CD4-positive, alpha-beta T cell (primary cell): ENCODE data around the gene SRMS. TPM values are rescaled to one million over a fixed set of nuclear protein-coding genes. Genes with fewer than 3 reads are reported as not detected.

ENCODE experiments used
- ATAC-seq: fragments of 200-7000 bp; cut with Tn5 transposase; one replicate; pipeline ENCODE4 v1.10.0; 2022; ENCODE audit warnings: mild to moderate bottlenecking; ENCODE audit not compliant: poor library complexity
- CTCF ChIA-PET: fragments of 350-600 bp; sonication (Branson Sonifier 250); formaldehyde crosslinking; loops from one replicate; lab custom pipeline; 2021; ENCODE audit warnings: antibody characterized with exemption, inconsistent platforms; lab: Charles Lee
- POLR2A ChIA-PET: fragments of 350-600 bp; sonication (Branson Sonifier 250); formaldehyde crosslinking; loops from one replicate; lab custom pipeline; 2021; ENCODE audit warnings: antibody characterized with exemption, inconsistent platforms; lab: Charles Lee
- DNase-seq, 14 experiments: peaks; one replicate each; pipeline ENCODE4 v3.0.0-alpha.2; 2013 to 2020; ENCODE audit warnings: mixed read lengths in 2 of 14
- H3K27ac ChIP-seq, 2 donors: one replicate each; pipeline versions ENCODE4 v1.5.1 to v1.7.0; 2013; ENCODE audit warnings: low read length in 2 of 2, low read depth in 1 of 2, mild to moderate bottlenecking in 1 of 2
- H3K27me3 ChIP-seq, 2 experiments: 1 replicate in 1 of 2; 2 replicates in 1 of 2; pipeline versions ENCODE4 v1.6.1 to v1.7.0; 2013; ENCODE audit warnings: low read length in 2 of 2, control low read depth in 1 of 2, mild to moderate bottlenecking in 1 of 2, moderate library complexity in 1 of 2; ENCODE audit not compliant: insufficient read depth in 2 of 2, control insufficient read depth in 1 of 2
- H3K36me3 ChIP-seq: one replicate; pipeline ENCODE4 v1.6.1; 2013; ENCODE audit warnings: low read length, control low read depth; ENCODE audit not compliant: insufficient read depth
- H3K4me1 ChIP-seq: one replicate; pipeline ENCODE4 v1.6.1; 2013; ENCODE audit warnings: low read length, control low read depth; ENCODE audit not compliant: insufficient read depth
- H3K4me3 ChIP-seq: one replicate; pipeline ENCODE4 v1.5.1; 2013; ENCODE audit warnings: mild to moderate bottlenecking, low read length, moderate library complexity
- H3K9me3 ChIP-seq, 2 experiments: 1 replicate in 1 of 2; 2 replicates in 1 of 2; pipeline versions ENCODE4 v1.6.1 to v1.7.0; 2013; ENCODE audit warnings: low read length in 2 of 2, mild to moderate bottlenecking in 2 of 2, control low read depth in 1 of 2, moderate library complexity in 1 of 2; ENCODE audit not compliant: control insufficient read depth in 1 of 2, insufficient read depth in 1 of 2
- H3K27ac Mint-ChIP-seq: one replicate; pipeline ENCODE4 v1.8.0; 2020; ENCODE audit warnings: mixed read lengths
- H3K27me3 Mint-ChIP-seq: one replicate; pipeline ENCODE4 v1.8.0; 2021; ENCODE audit warnings: mixed read lengths
- H3K36me3 Mint-ChIP-seq: one replicate; pipeline ENCODE4 v1.8.0; 2021; ENCODE audit warnings: low read depth, mixed read lengths
- H3K4me1 Mint-ChIP-seq: one replicate; pipeline ENCODE4 v1.8.0; 2021; ENCODE audit warnings: low read depth, mixed read lengths
- H3K4me3 Mint-ChIP-seq: one replicate; pipeline ENCODE4 v1.8.0; 2020; ENCODE audit warnings: mild to moderate bottlenecking, mixed read lengths
- H3K9me3 Mint-ChIP-seq: one replicate; pipeline ENCODE4 v1.8.0; 2020; ENCODE audit warnings: mixed read lengths
- intact Hi-C, 2 experiments: fragments of 100-400 bp; cut with DNase I in 1 of 2; cut with micrococcal nuclease in 1 of 2; formaldehyde crosslinking; loops; one replicate each; pipeline versions ENCODE4 v1.15.1 to v1.9.0; 2023 to 2025; cut with DNase I, micrococcal nuclease
- total RNA-seq, 174 experiments: library from RNA in 2 of 174; stranded (reverse) in 2 of 174; gene quantifications; one replicate each; pipeline ENCODE4 v1.2.3 and lab custom pipeline; 2021 to 2026
- TF ChIP-seq, protein P1 (sequence below): fragments of 200-600 bp; IDR thresholded peaks from one replicate; pipeline ENCODE4 v1.8.0; 2022; ENCODE audit warnings: antibody characterized with exemption, mild to moderate bottlenecking

Gene SRMS
- total RNA-seq, 2 experiments from 2014 or later, result not detected

DNA sequence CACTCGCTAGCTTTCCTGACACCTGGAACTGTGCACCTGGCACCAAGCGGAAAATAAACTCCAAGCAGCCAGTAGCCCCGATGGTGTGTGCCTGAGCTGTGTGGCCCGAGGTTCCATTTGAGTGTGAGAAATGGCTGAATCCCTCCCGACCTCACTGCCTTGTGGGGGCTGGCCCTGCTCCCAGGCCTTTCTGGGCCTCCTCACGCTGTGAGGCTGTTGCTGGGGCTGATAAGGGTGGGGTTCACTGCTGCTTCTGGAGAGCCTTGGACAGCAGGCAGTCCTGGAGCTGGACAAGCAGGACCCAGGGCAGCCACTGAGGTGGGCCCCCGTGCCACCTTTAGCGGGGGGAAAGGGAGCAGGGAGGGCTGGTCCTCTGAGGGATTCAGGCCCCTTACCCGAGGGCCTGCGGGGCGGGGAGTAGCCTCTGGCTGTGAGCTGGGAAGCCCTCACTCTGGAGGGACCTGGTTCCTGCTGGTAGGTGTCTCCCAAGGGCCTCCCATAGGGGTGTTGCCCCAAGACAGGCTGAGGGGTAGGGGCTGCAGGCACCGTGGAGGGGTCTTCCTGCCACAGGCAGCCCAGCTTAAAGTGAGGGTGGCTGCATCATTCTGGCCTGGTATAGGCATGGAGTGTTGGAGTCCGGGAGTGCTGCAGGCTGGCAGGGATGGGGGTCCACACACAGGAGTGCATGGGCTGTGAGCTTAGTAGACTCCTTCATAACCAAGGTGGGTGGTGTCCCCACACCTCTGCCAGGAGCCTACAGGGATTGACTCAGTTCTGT is 25.3 kb downstream of the SRMS start:
- peaks cover 13% of the 10 kb centered on the region for H3K4me1 Mint-ChIP-seq
- ATAC-seq (no peak), DNase-seq (peak in 3 of 14 experiments; percentile 1 to 31 (median 8))
- ChIA-PET CTCF (interaction anchor here (2.2 to 2.7 kb wide), 2 partner anchors 15 to 26 kb away, joined by 8 to 9 read pairs; partner anchors contain the start of gene PTK6), POLR2A (interaction anchor here (0.7 to 4.0 kb wide), 7 partner anchors 8 to 535 kb away, joined by 3 to 71 read pairs (median 4); partner anchors contain the start of genes PRPF6, PTK6, RTEL1 and SAMD10)
- Histone ChIP-seq H3K27me3 (no peaks in the 10 kb centered on the region), H3K27ac (no peak overlapping the region), H3K4me1 (peaks cover 29% of the 10 kb centered on the region), H3K9me3 (peaks cover 0 to 12% of the 10 kb centered on the region in 2 experiments), H3K4me3 (no peak overlapping the region), H3K36me3 (peaks cover 23% of the 10 kb centered on the region)
- peak overlapping the region; percentile 73 for H3K4me3 Mint-ChIP-seq
- no peaks in the 10 kb centered on the region for H3K27me3 Mint-ChIP-seq
- peaks cover 29% of the 10 kb centered on the region for H3K36me3 Mint-ChIP-seq
- peaks cover 3% of the 10 kb centered on the region for H3K9me3 Mint-ChIP-seq
- intact Hi-C loops, result loop anchor here in 1 of 2 experiments (5.0 kb wide), 1 partner anchor 130 kb away; the partner anchor contains the start of gene STMN3
- TF ChIP-seq, protein P1, sequence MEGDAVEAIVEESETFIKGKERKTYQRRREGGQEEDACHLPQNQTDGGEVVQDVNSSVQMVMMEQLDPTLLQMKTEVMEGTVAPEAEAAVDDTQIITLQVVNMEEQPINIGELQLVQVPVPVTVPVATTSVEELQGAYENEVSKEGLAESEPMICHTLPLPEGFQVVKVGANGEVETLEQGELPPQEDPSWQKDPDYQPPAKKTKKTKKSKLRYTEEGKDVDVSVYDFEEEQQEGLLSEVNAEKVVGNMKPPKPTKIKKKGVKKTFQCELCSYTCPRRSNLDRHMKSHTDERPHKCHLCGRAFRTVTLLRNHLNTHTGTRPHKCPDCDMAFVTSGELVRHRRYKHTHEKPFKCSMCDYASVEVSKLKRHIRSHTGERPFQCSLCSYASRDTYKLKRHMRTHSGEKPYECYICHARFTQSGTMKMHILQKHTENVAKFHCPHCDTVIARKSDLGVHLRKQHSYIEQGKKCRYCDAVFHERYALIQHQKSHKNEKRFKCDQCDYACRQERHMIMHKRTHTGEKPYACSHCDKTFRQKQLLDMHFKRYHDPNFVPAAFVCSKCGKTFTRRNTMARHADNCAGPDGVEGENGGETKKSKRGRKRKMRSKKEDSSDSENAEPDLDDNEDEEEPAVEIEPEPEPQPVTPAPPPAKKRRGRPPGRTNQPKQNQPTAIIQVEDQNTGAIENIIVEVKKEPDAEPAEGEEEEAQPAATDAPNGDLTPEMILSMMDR, result no peak
- H3K27ac Mint-ChIP-seq, result peak overlapping the region; percentile 42

DNA sequence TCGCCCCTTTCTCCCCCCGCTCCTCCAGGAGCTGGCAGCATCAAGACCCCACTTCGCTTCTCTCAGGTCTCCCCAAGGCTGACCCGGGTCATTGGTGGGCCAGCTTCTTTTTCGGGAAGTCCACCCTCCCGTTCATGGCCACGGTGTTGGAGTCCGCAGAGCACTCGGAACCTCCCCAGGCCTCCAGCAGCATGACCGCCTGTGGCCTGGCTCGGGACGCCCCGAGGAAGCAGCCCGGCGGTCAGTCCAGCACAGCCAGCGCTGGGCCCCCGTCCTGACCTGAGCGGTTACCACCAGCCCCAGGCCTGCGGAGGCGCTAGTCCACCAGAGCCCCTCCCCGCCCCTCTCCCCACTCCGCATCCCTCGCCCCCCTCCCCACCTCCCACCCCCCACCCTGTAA is 25.9 kb downstream of the SRMS start:
- Histone ChIP-seq H3K27me3 (no peaks in the 10 kb centered on the region), H3K4me3 (peak overlapping the region; percentile 65), H3K36me3 (peaks cover 23% of the 10 kb centered on the region), H3K4me1 (peaks cover 29% of the 10 kb centered on the region), H3K27ac (no peak overlapping the region), H3K9me3 (peaks cover 0 to 12% of the 10 kb centered on the region in 2 experiments)
- Mint-ChIP-seq H3K36me3 (peaks cover 29% of the 10 kb centered on the region), H3K27ac (no peak overlapping the region), H3K4me3 (peak overlapping the region; percentile 78), H3K9me3 (peaks cover 3% of the 10 kb centered on the region), H3K27me3 (no peaks in the 10 kb centered on the region), H3K4me1 (peaks cover 13% of the 10 kb centered on the region)
- ChIA-PET CTCF (interaction anchor here (1.5 to 2.4 kb wide), 3 partner anchors 16 to 517 kb away, joined by 3 to 18 read pairs (median 9); partner anchors contain the start of gene PTK6), POLR2A (interaction anchor here (0.6 to 4.0 kb wide), 35 partner anchors 9 to 728 kb away, joined by 3 to 71 read pairs (median 4); partner anchors contain the start of genes ARFRP1, GMEB2, HELZ2 and LIME1)
- ATAC-seq (no peak), DNase-seq (peak in 1 of 14 experiments; percentile 49)
- TF ChIP-seq, protein P1, result no peak
- intact Hi-C loops, result loop anchor here in 1 of 2 experiments (2.0 to 5.0 kb wide), 2 partner anchors 15 to 131 kb away; partner anchors contain the start of genes PTK6 and STMN3

DNA sequence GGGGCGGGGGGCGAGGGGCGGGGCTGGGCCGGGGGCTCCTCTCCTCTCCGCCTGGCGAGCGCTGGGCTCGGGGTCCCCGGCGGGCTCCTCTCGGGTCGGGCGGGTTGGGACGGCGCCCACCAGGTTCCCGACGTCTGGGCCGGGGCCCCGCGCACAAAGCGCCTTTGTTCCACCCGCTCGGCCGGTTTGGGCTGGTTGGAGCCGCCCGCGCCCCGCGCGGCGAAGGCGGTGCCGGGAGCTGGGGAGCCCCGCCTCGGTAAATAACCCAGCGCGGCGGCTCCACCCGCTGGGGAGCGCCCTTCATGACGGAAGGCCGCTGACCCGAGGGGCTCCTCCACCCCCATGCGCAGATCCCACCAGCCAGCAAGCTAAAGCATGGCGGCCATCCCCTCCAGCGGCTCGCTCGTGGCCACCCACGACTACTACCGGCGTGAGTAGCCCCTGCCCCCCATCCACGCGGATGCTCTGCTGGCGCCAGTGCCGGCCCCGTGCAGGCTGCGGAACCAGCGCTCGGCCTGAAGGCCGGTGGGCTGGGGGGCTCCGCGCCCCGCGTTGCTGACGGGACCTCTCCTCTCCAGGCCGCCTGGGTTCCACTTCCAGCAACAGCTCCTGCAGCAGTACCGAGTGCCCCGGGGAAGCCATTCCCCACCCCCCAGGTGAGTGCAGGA is 26.5 kb downstream of the SRMS start:
- Histone ChIP-seq H3K4me3 (peak overlapping the region; percentile 65), H3K9me3 (peaks cover 0 to 12% of the 10 kb centered on the region in 2 experiments), H3K27ac (peak overlapping the region in 1 of 2 donors; percentile 29), H3K4me1 (peaks cover 29% of the 10 kb centered on the region), H3K27me3 (no peaks in the 10 kb centered on the region), H3K36me3 (peaks cover 23% of the 10 kb centered on the region)
- ChIA-PET CTCF (interaction anchor here (1.0 to 2.4 kb wide), 4 partner anchors 16 to 517 kb away, joined by 3 to 18 read pairs (median 6); partner anchors contain the start of gene PTK6), POLR2A (interaction anchor here (0.6 to 4.0 kb wide), 39 partner anchors 9 to 734 kb away, joined by 3 to 71 read pairs (median 4); partner anchors contain the start of genes ARFRP1, GMEB2, HELZ2 and LIME1)
- ATAC-seq (peak; percentile 57), DNase-seq (peak; percentile 43 to 85 (median 68))
- intact Hi-C loops, result loop anchor here in 1 of 2 experiments (1.0 to 5.0 kb wide), 3 partner anchors 16 to 131 kb away; partner anchors contain the start of genes PTK6 and STMN3
- Mint-ChIP-seq H3K9me3 (peaks cover 3% of the 10 kb centered on the region), H3K4me3 (peak overlapping the region; percentile 78), H3K36me3 (peaks cover 29% of the 10 kb centered on the region), H3K4me1 (peaks cover 13% of the 10 kb centered on the region), H3K27me3 (no peaks in the 10 kb centered on the region), H3K27ac (peak overlapping the region; percentile 69)
- TF ChIP-seq, protein P1, result no peak
